Astrocyte (in vitro differentiated cells and primary cell): ENCODE measurements around the gene ZNF691. TPM values are rescaled to one million over a fixed set of nuclear protein-coding genes. Genes with fewer than 3 reads are reported as not detected.
A peak's percentile ranks its signal among the peaks of the same experiment; 100 is the strongest.

ENCODE experiments used
- DNase-seq: peaks from one replicate; pipeline ENCODE4 v3.0.0-alpha.2; 2010; ENCODE audit warnings: low read depth
- FAIRE-seq: peaks from 2 replicates; lab custom pipeline; 2011; peaks lifted over from hg19 to GRCh38; lab: Jason Lieb, UNC
- H2AFZ ChIP-seq: 2 replicates; pipeline ENCODE4 v1.6.0; 2012; ENCODE audit warnings: low read depth, low read length, inconsistent platforms
- H3K27ac ChIP-seq: 2 replicates; pipeline ENCODE4 v1.5.1; 2011; ENCODE audit warnings: low read depth, low read length, inconsistent platforms
- H3K27me3 ChIP-seq: 2 replicates; pipeline ENCODE4 v1.6.0; 2011; ENCODE audit warnings: low read length, inconsistent platforms; ENCODE audit not compliant: insufficient read depth
- H3K36me3 ChIP-seq: 2 replicates; pipeline ENCODE4 v1.5.1; 2011; ENCODE audit warnings: low read length, inconsistent platforms; ENCODE audit not compliant: insufficient read depth
- H3K4me1 ChIP-seq: 2 replicates; pipeline ENCODE4 v1.5.1; 2011; ENCODE audit warnings: low read length, inconsistent platforms; ENCODE audit not compliant: insufficient read depth
- H3K4me2 ChIP-seq: 2 replicates; pipeline ENCODE4 v1.6.0; 2012; ENCODE audit warnings: low read length, inconsistent platforms
- H3K4me3 ChIP-seq: 2 replicates; pipeline ENCODE4 v1.5.1; 2011; ENCODE audit warnings: low read depth, mild to moderate bottlenecking, low read length, inconsistent platforms; ENCODE audit not compliant: insufficient read depth
- H3K79me2 ChIP-seq: 2 replicates; pipeline ENCODE4 v1.6.0; 2012; ENCODE audit warnings: mild to moderate bottlenecking, low read length, inconsistent platforms; ENCODE audit not compliant: insufficient read depth
- H3K9ac ChIP-seq: 2 replicates; pipeline ENCODE4 v1.6.0; 2012; ENCODE audit warnings: mild to moderate bottlenecking, low read length, inconsistent platforms
- H3K9me3 ChIP-seq: 2 replicates; pipeline ENCODE4 v1.5.1; 2012; ENCODE audit warnings: low read depth, mild to moderate bottlenecking, low read length, inconsistent platforms; ENCODE audit not compliant: insufficient read depth
- H4K20me1 ChIP-seq: 2 replicates; pipeline ENCODE4 v1.6.0; 2012; ENCODE audit warnings: low read length, inconsistent platforms; ENCODE audit not compliant: insufficient read depth
- H3K27ac Mint-ChIP-seq: one replicate; pipeline ENCODE4 v1.8.0; 2021; ENCODE audit warnings: mild to moderate bottlenecking, mixed read lengths; ENCODE audit not compliant: unreplicated experiment
- H3K27me3 Mint-ChIP-seq: one replicate; pipeline ENCODE4 v1.8.0; 2021; ENCODE audit warnings: low read depth, mixed read lengths; ENCODE audit not compliant: unreplicated experiment
- H3K36me3 Mint-ChIP-seq: one replicate; pipeline ENCODE4 v1.8.0; 2021; ENCODE audit warnings: low read depth, mixed read lengths; ENCODE audit not compliant: unreplicated experiment
- H3K4me1 Mint-ChIP-seq: one replicate; pipeline ENCODE4 v1.8.0; 2021; ENCODE audit warnings: low read depth, mixed read lengths; ENCODE audit not compliant: unreplicated experiment
- H3K4me3 Mint-ChIP-seq: one replicate; pipeline ENCODE4 v1.8.0; 2021; ENCODE audit warnings: mild to moderate bottlenecking, moderate library complexity, mixed read lengths; ENCODE audit not compliant: unreplicated experiment
- H3K9me3 Mint-ChIP-seq: one replicate; pipeline ENCODE4 v1.8.0; 2021; ENCODE audit warnings: mild to moderate bottlenecking, mixed read lengths; ENCODE audit not compliant: unreplicated experiment
- EZH2 ChIP-seq: IDR thresholded peaks from 2 replicates; pipeline ENCODE4 v1.6.1; 2012; ENCODE audit warnings: mild to moderate bottlenecking, low read length, inconsistent platforms; ENCODE audit not compliant: insufficient read depth
- total RNA-seq: library from RNA; stranded (reverse); gene quantifications from 2 replicates; pipeline ENCODE4 v1.2.1, GENCODE V29; 2021
- TF ChIP-seq, protein P1 (sequence below): IDR thresholded peaks from 2 replicates; pipeline ENCODE4 v1.5.1; 2011; ENCODE audit warnings: low read depth, mild to moderate bottlenecking, inconsistent platforms, low read length, moderate library complexity; ENCODE audit not compliant: insufficient read depth

ZNF691 gene
- total RNA-seq, 1 donor from 2014 or later = 5.8 TPM

DNA sequence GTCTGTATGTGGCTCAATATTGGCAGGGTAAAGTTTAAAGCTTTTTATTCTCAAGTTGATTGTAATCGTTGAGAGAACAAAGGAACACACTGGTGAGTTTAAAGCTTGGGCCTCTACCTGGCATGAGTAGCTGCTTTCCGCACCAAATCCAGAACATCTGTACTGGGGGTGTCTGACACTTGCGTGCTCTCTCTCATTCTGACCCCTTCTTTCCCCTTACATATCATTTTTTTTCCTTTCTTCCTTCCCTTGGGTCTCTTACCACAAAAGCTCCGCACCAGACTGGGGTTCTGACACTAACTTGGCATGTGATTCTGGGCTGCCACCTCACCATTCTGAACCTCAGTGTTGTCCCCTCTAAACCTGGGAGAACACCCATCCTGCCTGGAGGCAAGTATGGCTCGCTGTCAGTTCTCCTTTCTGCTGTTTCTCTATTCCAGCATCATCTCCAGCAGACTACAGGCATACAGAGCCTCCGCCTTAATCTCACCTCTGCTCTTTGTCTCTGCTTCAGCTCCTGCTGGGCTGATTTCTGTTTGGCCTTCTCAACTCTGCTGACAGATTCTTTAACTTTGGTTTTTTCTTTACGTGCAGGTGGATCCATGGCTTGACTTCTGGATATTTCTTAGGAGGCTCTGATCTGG lies 30.4 kb upstream of the ZNF691 start:
- Histone ChIP-seq H2AFZ (peak overlapping the region; percentile 76), H3K36me3 (no peaks in the 10 kb centered on the region)
- FAIRE-seq = no peak

GRCh38 chr1:42816585-42817439 lies 29.6 kb upstream of the ZNF691 start, which contains the start of the genes ERMAP and SVBP:
Gene ERMAP (plus strand): TSS chr1:42817122. CDS start chr1:42830449, 13,327 bp downstream.
Gene SVBP (minus strand): TSS chr1:42817397. CDS start chr1:42816544, 853 bp downstream.
- peaks cover 10% of the 10 kb centered on the region for H3K4me1 Mint-ChIP-seq
- peak within 1 kb of the TSS; percentile 85 for H3K27ac Mint-ChIP-seq
- Histone ChIP-seq H3K27me3 (no peaks in the 10 kb centered on the region), H4K20me1 (peaks cover 5% of the 10 kb centered on the region), H3K4me2 (peak within 1 kb of the TSS; percentile 97), H3K79me2 (peaks cover 17% of the 10 kb centered on the region), H3K4me3 (peak within 1 kb of the TSS; percentile 71), H3K9me3 (no peaks in the 10 kb centered on the region), H3K27ac (peak within 1 kb of the TSS; percentile 98), H3K4me1 (peaks cover 16% of the 10 kb centered on the region), H3K9ac (peak within 1 kb of the TSS; percentile 96), H2AFZ (peak within 1 kb of the TSS; percentile 95), H3K36me3 (no peaks in the 10 kb centered on the region)
- FAIRE-seq (no peak), DNase-seq (peak; percentile 54)
- peak within 1 kb of the TSS; percentile 83 for H3K4me3 Mint-ChIP-seq
- no peaks in the 10 kb centered on the region for H3K27me3 Mint-ChIP-seq
- H3K9me3 Mint-ChIP-seq = peaks cover 5% of the 10 kb centered on the region
- TF ChIP-seq, protein P1, sequence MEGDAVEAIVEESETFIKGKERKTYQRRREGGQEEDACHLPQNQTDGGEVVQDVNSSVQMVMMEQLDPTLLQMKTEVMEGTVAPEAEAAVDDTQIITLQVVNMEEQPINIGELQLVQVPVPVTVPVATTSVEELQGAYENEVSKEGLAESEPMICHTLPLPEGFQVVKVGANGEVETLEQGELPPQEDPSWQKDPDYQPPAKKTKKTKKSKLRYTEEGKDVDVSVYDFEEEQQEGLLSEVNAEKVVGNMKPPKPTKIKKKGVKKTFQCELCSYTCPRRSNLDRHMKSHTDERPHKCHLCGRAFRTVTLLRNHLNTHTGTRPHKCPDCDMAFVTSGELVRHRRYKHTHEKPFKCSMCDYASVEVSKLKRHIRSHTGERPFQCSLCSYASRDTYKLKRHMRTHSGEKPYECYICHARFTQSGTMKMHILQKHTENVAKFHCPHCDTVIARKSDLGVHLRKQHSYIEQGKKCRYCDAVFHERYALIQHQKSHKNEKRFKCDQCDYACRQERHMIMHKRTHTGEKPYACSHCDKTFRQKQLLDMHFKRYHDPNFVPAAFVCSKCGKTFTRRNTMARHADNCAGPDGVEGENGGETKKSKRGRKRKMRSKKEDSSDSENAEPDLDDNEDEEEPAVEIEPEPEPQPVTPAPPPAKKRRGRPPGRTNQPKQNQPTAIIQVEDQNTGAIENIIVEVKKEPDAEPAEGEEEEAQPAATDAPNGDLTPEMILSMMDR = no peak
- no peak for TF ChIP-seq EZH2
- no peaks in the 10 kb centered on the region for H3K36me3 Mint-ChIP-seq

More for the DNA sequence above, 30.4 kb upstream of the ZNF691 start:
- peaks cover 10% of the 10 kb centered on the region for H3K4me1 Mint-ChIP-seq
- no peaks in the 10 kb centered on the region for H3K36me3 Mint-ChIP-seq
- no peak for DNase-seq
- Histone ChIP-seq H3K4me2 (peak overlapping the region; percentile 97), H3K4me1 (peaks cover 16% of the 10 kb centered on the region), H3K9ac (peak overlapping the region; percentile 96), H3K79me2 (peaks cover 17% of the 10 kb centered on the region), H3K9me3 (no peaks in the 10 kb centered on the region), H3K27ac (peak overlapping the region; percentile 53), H4K20me1 (peaks cover 5% of the 10 kb centered on the region), H3K27me3 (no peaks in the 10 kb centered on the region), H3K4me3 (peak overlapping the region; percentile 70)
- peak overlapping the region; percentile 85 for H3K27ac Mint-ChIP-seq
- TF ChIP-seq, protein P1 = no peak
- no peak for TF ChIP-seq EZH2
- peak overlapping the region; percentile 83 for H3K4me3 Mint-ChIP-seq
- H3K27me3 Mint-ChIP-seq = no peaks in the 10 kb centered on the region
- H3K9me3 Mint-ChIP-seq = peaks cover 5% of the 10 kb centered on the region
